ENCODE results near the gene BIN2. TPM values are rescaled to one million over a fixed set of nuclear protein-coding genes. Genes with fewer than 3 reads are reported as not detected.

Gene BIN2
- total and polyA plus RNA-seq, 2 of the 4 experiments (the other 2 are of a cell fraction) = not detected

- peak; percentile 21 for DNase-seq
- peak; percentile 67 for ATAC-seq (ENCODE audit: low read depth)
- Histone ChIP-seq H3K9me3 (ENCODE audit: control insufficient read depth, insufficient read depth, low read length) (no peaks in the 10 kb centered on the region), H2AFZ (replicated peaks; ENCODE audit: low read length, poor library complexity) (peak within 1 kb of the TSS; percentile 88), H2BK5ac (ENCODE audit: low read depth, low read length, poor library complexity, severe bottlenecking) (peak within 1 kb of the TSS; percentile 88), H2BK120ac (ENCODE audit: low read depth, low read length) (peak within 1 kb of the TSS; percentile 88), H3K4ac (ENCODE audit: low read depth, low read length) (peak within 1 kb of the TSS; percentile 90), H3K27ac (ENCODE audit: insufficient read depth, low read length) (peak within 1 kb of the TSS; percentile 53), H3K4me2 (ENCODE audit: low read depth, low read length) (peak within 1 kb of the TSS; percentile 86), H4K8ac (ENCODE audit: low read depth in 2 of 2, low read length in 2 of 2) (peak within 1 kb of the TSS; percentile 79 to 92), H3K23ac (ENCODE audit: low read depth, low read length) (peak within 1 kb of the TSS; percentile 90), H3K9ac (ENCODE audit: low read depth, low read length) (peak within 1 kb of the TSS; percentile 74), H4K20me1 (ENCODE audit: insufficient read depth, low read length) (no peaks in the 10 kb centered on the region), H4K5ac (ENCODE audit: low read depth, low read length) (peak within 1 kb of the TSS; percentile 66), H3K18ac (ENCODE audit: low read depth, low read length) (peak within 1 kb of the TSS; percentile 68), H3K9me1 (ENCODE audit: insufficient read depth, low read length) (peaks cover 13% of the 10 kb centered on the region), H4K91ac (ENCODE audit: insufficient read depth, low read depth, low read length) (peak within 1 kb of the TSS; percentile 83), H2BK20ac (ENCODE audit: low read depth, low read length) (peak within 1 kb of the TSS; percentile 94), H3K79me1 (ENCODE audit: low read depth in 1 of 2, low read length in 2 of 2) (peaks cover 15 to 51% of the 10 kb centered on the region in 2 experiments), H3K4me3 (ENCODE audit: insufficient read depth, low read depth, low read length) (peak within 1 kb of the TSS; percentile 74), H3K4me1 (ENCODE audit: control insufficient read depth, insufficient read depth, low read length) (peaks cover 3% of the 10 kb centered on the region; the same call in 1 of the 2 replicates), H2BK15ac (ENCODE audit: low read depth, low read length) (peak within 1 kb of the TSS; percentile 69), H3K14ac (replicated peaks; ENCODE audit: low read depth, low read length) (peak within 1 kb of the TSS; percentile 90), H3K27me3 (ENCODE audit: control insufficient read depth, insufficient read depth, low read length) (no peaks in the 10 kb centered on the region), H2AK9ac (replicated peaks; ENCODE audit: low read depth, low read length, poor library complexity) (peak within 1 kb of the TSS; percentile 95), H2AK5ac (ENCODE audit: low read depth, low read length) (peak within 1 kb of the TSS; percentile 83), H3K56ac (ENCODE audit: extremely low read depth, insufficient read depth, low read length) (peak within 1 kb of the TSS; percentile 77), H3K36me3 (ENCODE audit: control insufficient read depth, insufficient read depth, low read length) (no peaks in the 10 kb centered on the region)
- POLR2A ChIA-PET (ENCODE audit: unreplicated experiment) = interaction anchor here (0.6 to 1.1 kb wide), 2 partner anchors 29 to 31 kb away, joined by 3 to 5 read pairs; partner anchors contain the start of gene DAZAP2
- dilution Hi-C loops (cut with HindIII; ENCODE audit: low sequenced_read_pairs, unreplicated experiment) = no loop called here
- intact Hi-C loops (cut with micrococcal nuclease) = no loop called here
- BruUV-seq (replicated peaks) = no TSS peak
- TF ChIP-seq POLR2A (IDR thresholded peaks at IDR 0.05; ENCODE audit: low read depth, low read length) (peak; percentile 33; the same call in 1 of the 2 replicates), USF2 (IDR thresholded peaks at IDR 0.05; ENCODE audit: low read depth, low read length) (no peak), MAZ (IDR thresholded peaks at IDR 0.05; ENCODE audit: borderline replicate concordance, low read depth, low read length) (peak; percentile 18; the same call in 1 of the 2 replicates)
- CTCF ChIA-PET = interaction anchor here (2.7 kb wide), 1 partner anchor 71 kb away, joined by 19 read pairs; no protein-coding TSS in a partner anchor
- in situ Hi-C loops (cut with MboI; ENCODE audit: low sequenced_read_pairs) = no loop called here
- 1% methylated on average over 22 of the region's 83 CpGs; no CpG with 5 or more reads in 1 of the 2 experiments for WGBS, 2 experiments (ENCODE audit: extremely low coverage in 2 of 2, insufficient read length in 1 of 2)
Measured at GRCh38 chr12:51270067-51270950, 53.7 kb downstream of the BIN2 start, which contains the start of gene SMAGP. Gene SMAGP, minus strand, starts transcription at chr12:51270415. Its CDS starts 1,137 bp downstream, at chr12:51269278.

All from IMR-90 (cell line).